Activated T-cell treated with anti-CD3 and anti-CD28 coated beads for 1 hour (primary cell): ENCODE data around the gene HOXA5.

Experiments
- DNase-seq: peaks from one replicate; pipeline ENCODE4 v3.0.0-alpha.2; 2020; ENCODE audit warnings: low read depth

Gene HOXA5

GRCh38 chr7:27148031-27148755, 4.7 kb upstream of the HOXA5 start:
- no peak for DNase-seq

GRCh38 chr7:27147199-27148030, 3.9 kb upstream of the HOXA5 start, which contains the start of gene HOXA6:
Gene HOXA6, minus strand, starts transcription at chr7:27147774. Its CDS starts 25 bp downstream, at chr7:27147749.
- DNase-seq, result no peak

GRCh38 chr7:27146491-27147198, 3.2 kb upstream of the HOXA5 start:
- no peak for DNase-seq

GRCh38 chr7:27145914-27146412, 2.5 kb upstream of the HOXA5 start:
- no peak for DNase-seq

GRCh38 chr7:27145165-27145913, 1.9 kb upstream of the HOXA5 start:
- no peak for DNase-seq

GRCh38 chr7:27144781-27145164, 1.3 kb upstream of the HOXA5 start:
- no peak for DNase-seq

GRCh38 chr7:27143950-27144780, 684 bp upstream of the HOXA5 start:
- no peak for DNase-seq

- no peak for DNase-seq
Measured at GRCh38 chr7:27142580-27143022, 880 bp downstream of the HOXA5 start.

GRCh38 chr7:27141923-27142579, 1.4 kb downstream of the HOXA5 start:
- DNase-seq, result no peak

- no peak for DNase-seq
Measured at GRCh38 chr7:27141137-27141922, 2.2 kb downstream of the HOXA5 start.

GRCh38 chr7:27140126-27140857, 3.2 kb downstream of the HOXA5 start:
- no peak for DNase-seq

- DNase-seq, result no peak
Measured at GRCh38 chr7:27139334-27140125, 4.0 kb downstream of the HOXA5 start.

GRCh38 chr7:27138985-27139333, 4.5 kb downstream of the HOXA5 start:
- DNase-seq, result no peak

GRCh38 chr7:27138472-27138871, 5.0 kb downstream of the HOXA5 start:
- DNase-seq, result no peak

- no peak for DNase-seq
Measured at GRCh38 chr7:27137640-27138315, 5.7 kb downstream of the HOXA5 start.

- no peak for DNase-seq
Measured at GRCh38 chr7:27134392-27134791, 9.1 kb downstream of the HOXA5 start.
